NOMO-1 treated with DMSO at 0.1 percent for 48 hours (cell line): Measurements from ENCODE around the gene UGT1A7.

Experiments
- DNase-seq: peaks from one replicate; lab custom pipeline; 2025; ENCODE audit not compliant: unreplicated experiment; lab: John Stamatoyannopoulos, UW

The UGT1A7 gene

DNA sequence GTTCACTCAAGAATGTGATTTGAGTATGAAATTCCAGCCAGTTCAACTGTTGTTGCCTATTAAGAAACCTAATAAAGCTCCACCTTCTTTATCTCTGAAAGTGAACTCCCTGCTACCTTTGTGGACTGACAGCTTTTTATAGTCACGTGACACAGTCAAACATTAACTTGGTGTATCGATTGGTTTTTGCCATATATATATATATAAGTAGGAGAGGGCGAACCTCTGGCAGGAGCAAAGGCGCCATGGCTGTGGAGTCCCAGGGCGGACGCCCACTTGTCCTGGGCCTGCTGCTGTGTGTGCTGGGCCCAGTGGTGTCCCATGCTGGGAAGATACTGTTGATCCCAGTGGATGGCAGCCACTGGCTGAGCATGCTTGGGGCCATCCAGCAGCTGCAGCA is 78.3 kb downstream of the UGT1A7 start, which contains the start of gene UGT1A1:
TSS of gene UGT1A1 (plus strand) at position 228 of the 400 bp plus-strand sequence. CDS start at position 246, 18 bp downstream.
- no peak for DNase-seq

- no peak for DNase-seq
These were observed 79.5 kb downstream of the UGT1A7 start for GRCh38 chr2:233761040-233761769.

- no peak for DNase-seq
These were observed 82.6 kb downstream of the UGT1A7 start for GRCh38 chr2:233764264-233764663.

DNA sequence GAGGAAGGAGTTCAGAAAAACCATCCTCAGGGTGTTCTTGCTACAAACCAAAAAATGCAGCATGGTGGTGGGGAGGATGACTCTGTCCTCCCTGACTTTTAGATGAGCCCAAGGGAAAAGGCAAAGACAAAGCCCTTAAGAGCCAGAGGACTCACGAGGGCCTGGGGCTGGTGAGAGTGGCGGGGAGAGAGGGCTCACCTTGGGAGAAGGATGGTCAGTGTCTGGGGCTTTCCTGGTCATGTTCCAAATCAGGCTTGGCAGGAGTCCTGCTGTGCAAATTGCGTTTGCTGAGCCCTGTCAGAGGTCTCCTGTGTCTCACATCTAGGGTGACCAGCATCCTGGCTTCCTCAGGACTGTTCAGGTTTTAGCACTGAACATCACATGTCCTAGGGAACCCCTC is 83.1 kb downstream of the UGT1A7 start:
- DNase-seq, result no peak

GRCh38 chr2:233766416-233766815 is 84.7 kb downstream of the UGT1A7 start:
- DNase-seq, result no peak

DNA sequence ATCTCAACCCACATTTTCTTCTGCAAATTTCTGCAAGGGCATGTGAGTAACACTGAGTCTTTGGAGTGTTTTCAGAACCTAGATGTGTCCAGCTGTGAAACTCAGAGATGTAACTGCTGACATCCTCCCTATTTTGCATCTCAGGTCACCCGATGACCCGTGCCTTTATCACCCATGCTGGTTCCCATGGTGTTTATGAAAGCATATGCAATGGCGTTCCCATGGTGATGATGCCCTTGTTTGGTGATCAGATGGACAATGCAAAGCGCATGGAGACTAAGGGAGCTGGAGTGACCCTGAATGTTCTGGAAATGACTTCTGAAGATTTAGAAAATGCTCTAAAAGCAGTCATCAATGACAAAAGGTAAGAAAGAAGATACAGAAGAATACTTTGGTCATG is 86.4 kb downstream of the UGT1A7 start:
- DNase-seq, result no peak

DNA sequence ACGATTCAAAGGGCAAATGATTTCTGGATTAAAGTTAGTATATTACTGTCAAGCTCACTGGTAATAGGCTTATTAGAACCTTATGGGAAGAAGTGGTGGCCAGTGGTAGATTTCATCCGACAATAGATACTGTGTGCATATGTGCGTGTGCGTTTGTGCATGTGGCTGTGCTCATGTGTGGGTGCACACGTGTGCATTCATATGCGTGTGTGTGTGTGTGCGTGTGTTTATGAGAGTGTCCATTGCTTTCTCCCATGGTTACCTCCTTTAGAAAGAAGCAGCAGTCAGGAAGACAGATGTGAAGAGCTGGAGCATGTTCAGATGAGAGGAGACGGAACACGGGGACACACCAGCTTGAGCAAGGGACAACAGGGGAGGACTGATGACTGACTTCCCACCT is 87.6 kb downstream of the UGT1A7 start:
- DNase-seq, result no peak

DNA sequence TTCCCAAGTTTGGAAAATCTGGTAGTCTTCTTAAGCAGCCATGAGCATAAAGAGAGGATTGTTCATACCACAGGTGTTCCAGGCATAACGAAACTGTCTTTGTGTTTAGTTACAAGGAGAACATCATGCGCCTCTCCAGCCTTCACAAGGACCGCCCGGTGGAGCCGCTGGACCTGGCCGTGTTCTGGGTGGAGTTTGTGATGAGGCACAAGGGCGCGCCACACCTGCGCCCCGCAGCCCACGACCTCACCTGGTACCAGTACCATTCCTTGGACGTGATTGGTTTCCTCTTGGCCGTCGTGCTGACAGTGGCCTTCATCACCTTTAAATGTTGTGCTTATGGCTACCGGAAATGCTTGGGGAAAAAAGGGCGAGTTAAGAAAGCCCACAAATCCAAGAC is 90.5 kb downstream of the UGT1A7 start:
- no peak for DNase-seq

DNA sequence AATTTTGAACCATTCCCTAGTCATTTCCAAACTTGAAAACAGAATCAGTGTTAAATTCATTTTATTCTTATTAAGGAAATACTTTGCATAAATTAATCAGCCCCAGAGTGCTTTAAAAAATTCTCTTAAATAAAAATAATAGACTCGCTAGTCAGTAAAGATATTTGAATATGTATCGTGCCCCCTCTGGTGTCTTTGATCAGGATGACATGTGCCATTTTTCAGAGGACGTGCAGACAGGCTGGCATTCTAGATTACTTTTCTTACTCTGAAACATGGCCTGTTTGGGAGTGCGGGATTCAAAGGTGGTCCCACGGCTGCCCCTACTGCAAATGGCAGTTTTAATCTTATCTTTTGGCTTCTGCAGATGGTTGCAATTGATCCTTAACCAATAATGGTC is 90.9 kb downstream of the UGT1A7 start:
- no peak for DNase-seq

DNA sequence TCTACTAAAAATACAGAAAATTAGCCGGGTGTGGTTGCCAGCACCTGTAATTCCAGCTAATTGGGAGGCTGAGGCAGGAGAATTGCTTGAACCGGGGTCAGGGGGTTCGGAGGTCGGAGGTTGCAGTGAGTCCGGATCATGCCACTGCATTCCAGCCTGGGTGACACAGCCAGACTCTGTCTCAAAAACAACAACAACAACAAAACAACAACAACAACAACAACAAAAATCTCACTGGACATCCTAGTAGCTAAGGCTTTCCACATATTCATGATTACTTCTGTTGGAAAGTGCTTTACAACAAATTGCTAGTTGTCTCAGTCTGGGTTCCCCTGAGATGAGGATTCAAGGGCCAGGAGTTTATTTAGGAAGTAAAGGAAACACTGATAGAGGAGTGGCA is 92.2 kb downstream of the UGT1A7 start:
- no peak for DNase-seq

GRCh38 chr2:233775414-233775813 is 93.7 kb downstream of the UGT1A7 start:
- no peak for DNase-seq

DNA sequence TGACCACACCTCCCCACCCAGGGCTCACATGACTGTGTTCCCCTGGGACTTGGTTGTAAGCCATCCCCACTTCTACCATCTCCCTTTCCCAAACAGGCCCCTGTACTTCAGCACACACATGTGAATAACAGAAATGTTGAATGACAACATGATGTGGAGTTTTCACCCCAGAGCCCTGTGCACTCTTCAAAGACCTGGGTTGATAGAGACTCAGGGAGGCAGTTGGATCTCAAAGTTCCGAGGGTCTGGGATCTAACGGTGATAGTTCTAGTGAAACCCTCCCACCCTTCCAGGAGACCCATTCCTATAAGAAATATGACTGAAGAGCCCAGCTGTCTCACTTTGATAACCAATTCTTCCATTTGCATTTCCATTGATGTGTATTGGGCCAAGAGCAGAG is 96.3 kb downstream of the UGT1A7 start, which contains the start of gene MROH2A:
TSS of gene MROH2A (plus strand) at position 301 of the 400 bp plus-strand sequence. CDS start 1,029 bp downstream, outside the sequence.
- no peak for DNase-seq

- no peak for DNase-seq
These were observed 98.0 kb downstream of the UGT1A7 start for GRCh38 chr2:233779722-233780121.

- DNase-seq, result no peak
These were observed 99.1 kb downstream of the UGT1A7 start for GRCh38 chr2:233780771-233781170.

DNA sequence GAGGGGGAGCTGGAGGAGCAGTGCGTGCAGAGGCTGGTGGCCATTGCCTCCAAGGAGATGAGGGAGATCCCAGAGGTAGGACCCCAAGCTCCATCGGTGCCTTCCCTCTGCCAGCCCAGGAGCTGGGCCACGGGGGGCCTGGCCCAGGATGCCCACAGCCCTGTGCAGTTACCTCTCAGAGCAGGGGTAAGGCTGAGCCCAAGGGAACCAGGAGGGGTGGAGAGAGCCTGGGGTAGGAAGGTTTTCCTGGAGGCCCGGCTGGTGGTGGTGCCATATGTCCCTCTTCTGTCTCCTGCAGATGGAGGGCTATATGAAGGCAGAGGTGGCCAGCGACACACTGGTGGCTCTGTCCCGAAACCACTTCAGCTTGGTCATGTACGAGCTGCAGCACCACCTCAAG is 107.9 kb downstream of the UGT1A7 start:
- no peak for DNase-seq

- no peak for DNase-seq
These were observed 109.6 kb downstream of the UGT1A7 start for GRCh38 chr2:233791151-233791882.

GRCh38 chr2:233791883-233792329 is 110.2 kb downstream of the UGT1A7 start:
- DNase-seq, result no peak

DNA sequence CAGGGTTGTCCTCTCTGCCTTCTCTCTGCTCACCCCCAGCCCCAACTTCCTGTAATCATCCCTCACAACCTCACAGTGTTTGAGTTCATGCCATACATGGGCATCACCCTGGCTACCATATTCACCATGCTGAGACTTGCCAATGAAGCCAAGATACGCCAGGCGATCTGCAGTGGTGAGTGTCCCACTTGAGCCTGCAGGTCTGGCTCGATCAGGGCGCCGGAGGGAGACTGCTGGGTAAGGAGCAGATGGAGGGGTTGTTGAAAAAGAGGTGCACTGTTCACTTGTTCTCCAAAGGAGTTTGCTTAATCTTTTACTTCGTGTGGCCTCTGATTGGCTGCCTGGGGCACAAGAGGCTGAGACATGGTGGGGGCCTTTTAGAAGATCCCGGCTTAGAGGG is 111.0 kb downstream of the UGT1A7 start:
- no peak for DNase-seq

DNA sequence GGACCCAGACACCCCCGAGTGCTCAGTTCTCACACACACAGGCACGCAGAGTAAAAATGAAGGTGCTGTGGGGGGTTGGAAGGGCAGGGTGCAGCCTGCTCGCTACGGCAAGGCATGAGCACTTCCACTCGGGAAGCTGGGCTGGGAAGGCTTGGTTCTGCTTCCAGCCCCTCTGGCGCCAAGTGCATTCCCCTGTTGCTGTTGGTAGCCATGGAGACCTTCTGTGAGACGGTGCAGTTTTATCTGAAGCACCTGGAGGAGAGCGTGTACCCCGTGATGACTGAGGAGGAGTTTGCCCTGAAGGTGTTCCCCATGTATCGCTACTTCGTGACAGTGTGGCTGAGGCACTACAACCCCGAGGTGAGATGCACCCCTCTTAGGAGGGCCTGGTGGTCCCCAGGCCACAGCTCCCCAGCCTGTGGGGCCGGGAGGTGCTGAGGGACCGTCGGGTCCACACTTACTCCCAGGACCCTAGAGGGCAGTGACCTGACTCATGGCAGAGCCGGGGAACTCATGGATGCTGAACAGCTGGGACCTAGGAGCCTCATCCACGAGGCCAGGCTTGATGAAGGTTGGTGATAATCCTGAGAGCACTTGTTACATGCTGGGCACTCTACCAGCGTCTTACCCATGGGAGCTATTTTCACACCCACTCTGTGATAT is 111.9 kb downstream of the UGT1A7 start:
- no peak for DNase-seq

- DNase-seq, result no peak
These were observed 112.5 kb downstream of the UGT1A7 start for GRCh38 chr2:233794128-233794658.

DNA sequence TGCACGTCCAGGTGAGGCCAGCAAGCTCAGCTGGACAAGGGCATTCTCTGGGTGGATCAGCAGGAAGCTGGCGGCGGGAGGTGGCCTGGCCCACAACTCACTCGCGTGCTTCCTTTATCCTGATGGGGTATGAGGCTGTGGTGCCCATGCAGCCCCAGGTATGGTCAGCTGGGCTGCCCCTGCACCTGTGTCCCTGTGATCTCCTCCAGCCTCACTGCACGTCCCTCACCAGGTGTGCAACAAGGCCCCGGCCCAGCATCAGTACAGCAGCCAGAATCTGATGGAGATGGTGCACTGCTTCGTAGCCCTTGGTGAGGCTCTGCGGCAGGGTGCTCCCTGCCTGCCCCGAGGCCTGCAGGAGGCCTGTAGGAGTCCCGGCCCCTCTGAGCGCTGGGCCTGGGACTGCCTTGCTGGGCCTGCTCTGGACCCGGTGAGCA is 114.1 kb downstream of the UGT1A7 start:
- no peak for DNase-seq
